ENCODE data around the gene JCAD. TPM values are rescaled to one million over a fixed set of nuclear protein-coding genes. Genes with fewer than 3 reads are reported as not detected.
"Not testable (repeated sequence)": the region's sequence is repeated elsewhere in the genome, so short reads cannot be mapped to it uniquely, and the experiment has no call there.

JCAD gene
- total RNA-seq, 1 experiment from 2014 or later: 0.77 TPM

DNA sequence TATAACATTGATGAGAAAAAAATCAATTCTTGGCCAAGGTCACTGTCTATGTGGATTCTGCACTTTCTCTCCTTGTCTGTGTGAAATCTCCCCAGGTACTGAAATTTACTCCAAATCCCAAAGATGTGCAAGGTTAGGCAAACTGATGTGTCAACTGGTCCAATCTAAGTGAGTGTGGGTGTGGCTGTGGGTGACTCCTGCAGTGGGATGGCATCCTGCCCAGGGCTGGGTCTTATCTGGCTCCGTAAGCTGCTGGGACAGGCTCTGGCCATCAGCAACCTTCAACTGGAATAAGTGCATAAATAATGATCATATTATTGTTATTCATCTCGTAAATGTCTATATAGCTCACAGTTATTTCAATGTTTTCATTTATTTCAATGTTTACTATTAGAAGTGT lies 79.3 kb downstream of the JCAD start:
- no peak overlapping the region for H3K23ac ChIP-seq (ENCODE audit: insufficient read length, low read depth, low read length)
- TF ChIP-seq CTCF (conservative IDR thresholded peaks at IDR 0.05): no peak
- H2BK120ac ChIP-seq (ENCODE audit: low read depth, low read length, poor library complexity, severe bottlenecking): no peak overlapping the region
- no peak overlapping the region for H2BK12ac ChIP-seq (ENCODE audit: insufficient read length, low read depth, low read length)
- DNase-seq: no peak
- H3K4me2 ChIP-seq (ENCODE audit: insufficient read depth, insufficient read length, low read length): no peak overlapping the region
- no peak overlapping the region for H3K56ac ChIP-seq (ENCODE audit: insufficient read length, low read depth, low read length)
- H3K14ac ChIP-seq (ENCODE audit: insufficient read depth, low read length): no peak overlapping the region
- H3T11ph ChIP-seq (ENCODE audit: low read length): no peak overlapping the region
- no CpG with 5 or more reads among the region's 2 CpGs for WGBS (ENCODE audit: extremely low coverage, insufficient read length, low lambda C conversion rate)
- H3K27me3 ChIP-seq (ENCODE audit: insufficient read depth, low read length): no peaks in the 10 kb centered on the region
- H3K9me3 Mint-ChIP-seq: peaks cover 9 to 15% of the 10 kb centered on the region in 2 experiments; a peak in 4 of 5 replicates
- H3K4me1 Mint-ChIP-seq: peaks cover 0 to 3% of the 10 kb centered on the region in 2 experiments; a peak in 2 of 4 replicates
- no peak overlapping the region for H3K18ac ChIP-seq (ENCODE audit: insufficient read length, low read depth, low read length)
- peaks cover 2% of the 10 kb centered on the region; the same call in 1 of the 2 replicates for H3K27me3 Mint-ChIP-seq (ENCODE audit: low read depth)
- H2BK5ac ChIP-seq (ENCODE audit: insufficient read length, low read length): no peak overlapping the region
- H4K91ac ChIP-seq (ENCODE audit: insufficient read length, low read depth, low read length): no peak overlapping the region
- H2BK15ac ChIP-seq (ENCODE audit: low read depth, low read length): no peak overlapping the region
- H3K27ac ChIP-seq (ENCODE audit: insufficient read length, low read depth, low read length): no peak overlapping the region
- H3K36me3 Mint-ChIP-seq (ENCODE audit: insufficient read depth in 1 of 3, low read depth in 3 of 3): peaks cover 0 to 14% (median 6%) of the 10 kb centered on the region in 3 experiments; a peak in 4 of 7 replicates
- no peaks in the 10 kb centered on the region for H3K9me3 ChIP-seq (ENCODE audit: control insufficient read depth, low read depth, low read length)
- no peak overlapping the region for H2AK5ac ChIP-seq (ENCODE audit: insufficient read length, low read length)
- no peaks in the 10 kb centered on the region for H4K20me1 ChIP-seq (ENCODE audit: control insufficient read depth, insufficient read depth, insufficient read length)
- H2BK20ac ChIP-seq (ENCODE audit: low read depth, low read length, poor library complexity, severe bottlenecking): no peak overlapping the region
- no peaks in the 10 kb centered on the region for H3K4me1 ChIP-seq (ENCODE audit: insufficient read depth, low read length)
- H2AFZ ChIP-seq (ENCODE audit: low read length): no peak overlapping the region
- no peak overlapping the region for H4K8ac ChIP-seq (replicated peaks; ENCODE audit: insufficient read length, low read depth, low read length)
- no peak overlapping the region for H3K9ac ChIP-seq (ENCODE audit: extremely low read depth, insufficient read length, low read length)
- H3K23me2 ChIP-seq (ENCODE audit: insufficient read length, low read depth, low read length, poor library complexity, severe bottlenecking): no peaks in the 10 kb centered on the region
- no peak overlapping the region for H3K27ac Mint-ChIP-seq
- no peaks in the 10 kb centered on the region for H3K79me1 ChIP-seq (ENCODE audit: insufficient read depth, low read depth, low read length, poor library complexity, severe bottlenecking)
- H3K4ac ChIP-seq (ENCODE audit: low read depth, low read length): no peak overlapping the region
- H3K4me3 Mint-ChIP-seq: no peak overlapping the region
- no peak overlapping the region for H4K5ac ChIP-seq (ENCODE audit: insufficient read length, low read depth, low read length)
- no peaks in the 10 kb centered on the region for H3K79me2 ChIP-seq (ENCODE audit: insufficient read depth, low read length)

GRCh38 chr10:29979421-29979779 lies 80.0 kb downstream of the JCAD start:
- WGBS (ENCODE audit: extremely low coverage, insufficient read length, low lambda C conversion rate): no CpG with 5 or more reads among the region's 2 CpGs
- not testable (repeated sequence) for H4K91ac ChIP-seq (ENCODE audit: insufficient read length, low read depth, low read length); H3K56ac ChIP-seq (ENCODE audit: insufficient read length, low read depth, low read length); H3K14ac ChIP-seq (ENCODE audit: insufficient read depth, low read length); H3K4me1 Mint-ChIP-seq; H2AK5ac ChIP-seq (ENCODE audit: insufficient read length, low read length); H3K79me1 ChIP-seq (ENCODE audit: insufficient read depth, low read depth, low read length, poor library complexity, severe bottlenecking); H3K18ac ChIP-seq (ENCODE audit: insufficient read length, low read depth, low read length); H2BK5ac ChIP-seq (ENCODE audit: insufficient read length, low read length); H3K9me3 ChIP-seq (ENCODE audit: control insufficient read depth, low read depth, low read length); H3T11ph ChIP-seq (ENCODE audit: low read length); H3K27me3 ChIP-seq (ENCODE audit: insufficient read depth, low read length); DNase-seq; H4K20me1 ChIP-seq (ENCODE audit: control insufficient read depth, insufficient read depth, insufficient read length); H3K79me2 ChIP-seq (ENCODE audit: insufficient read depth, low read length); H3K23ac ChIP-seq (ENCODE audit: insufficient read length, low read depth, low read length); H3K27ac Mint-ChIP-seq; H2BK12ac ChIP-seq (ENCODE audit: insufficient read length, low read depth, low read length); H3K27me3 Mint-ChIP-seq (ENCODE audit: low read depth); H4K5ac ChIP-seq (ENCODE audit: insufficient read length, low read depth, low read length); H2BK15ac ChIP-seq (ENCODE audit: low read depth, low read length); H3K9ac ChIP-seq (ENCODE audit: extremely low read depth, insufficient read length, low read length); H2BK20ac ChIP-seq (ENCODE audit: low read depth, low read length, poor library complexity, severe bottlenecking); H3K4me2 ChIP-seq (ENCODE audit: insufficient read depth, insufficient read length, low read length); H3K27ac ChIP-seq (ENCODE audit: insufficient read length, low read depth, low read length); H3K4ac ChIP-seq (ENCODE audit: low read depth, low read length); H2AFZ ChIP-seq (ENCODE audit: low read length); H3K4me1 ChIP-seq (ENCODE audit: insufficient read depth, low read length); H4K8ac ChIP-seq (replicated peaks; ENCODE audit: insufficient read length, low read depth, low read length); H3K4me3 Mint-ChIP-seq; H2BK120ac ChIP-seq (ENCODE audit: low read depth, low read length, poor library complexity, severe bottlenecking); H3K23me2 ChIP-seq (ENCODE audit: insufficient read length, low read depth, low read length, poor library complexity, severe bottlenecking)
- H3K9me3 Mint-ChIP-seq: peaks cover 9 to 22% of the 10 kb centered on the region in 2 experiments; a peak in 4 of 5 replicates
- peaks cover 0 to 19% (median 8%) of the 10 kb centered on the region in 3 experiments; a peak in 4 of 7 replicates for H3K36me3 Mint-ChIP-seq (ENCODE audit: insufficient read depth in 1 of 3, low read depth in 3 of 3)
